ENCODE measurements around the gene MPG. TPM values are rescaled to one million over a fixed set of nuclear protein-coding genes. Genes with fewer than 3 reads are reported as not detected.

Gene MPG
- total and polyA plus RNA-seq, 12 donors = 32.2 to 88.5 (median 41.1) TPM

DNA sequence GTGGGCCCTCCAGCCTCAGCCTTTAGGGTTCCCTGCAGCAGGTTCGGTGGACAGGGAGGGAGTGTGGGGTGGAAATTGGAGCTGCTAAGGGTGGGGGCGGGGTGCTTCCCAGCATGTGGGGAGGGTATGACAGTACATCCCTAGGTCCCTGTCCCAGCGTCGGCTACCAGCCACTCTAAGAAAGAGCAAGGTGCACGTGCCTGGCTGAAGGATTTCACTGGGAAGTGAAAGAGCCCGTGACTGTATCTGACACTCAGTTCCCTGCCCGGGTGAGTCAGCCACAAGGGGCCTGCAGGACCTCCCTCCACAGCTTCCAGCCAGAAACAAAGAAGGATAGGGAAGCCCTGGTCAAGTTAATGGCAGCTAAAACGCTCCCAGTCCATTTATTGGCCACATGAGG lies 20.3 kb upstream of the MPG start:
- intact Hi-C loops (cut with DNase I) = no loop called here
- no peak for DNase-seq
- H3K4me1 ChIP-seq = peaks cover 0 to 12% (median 9%) of the 10 kb centered on the region in 9 donors
- TF ChIP-seq, protein P1, sequence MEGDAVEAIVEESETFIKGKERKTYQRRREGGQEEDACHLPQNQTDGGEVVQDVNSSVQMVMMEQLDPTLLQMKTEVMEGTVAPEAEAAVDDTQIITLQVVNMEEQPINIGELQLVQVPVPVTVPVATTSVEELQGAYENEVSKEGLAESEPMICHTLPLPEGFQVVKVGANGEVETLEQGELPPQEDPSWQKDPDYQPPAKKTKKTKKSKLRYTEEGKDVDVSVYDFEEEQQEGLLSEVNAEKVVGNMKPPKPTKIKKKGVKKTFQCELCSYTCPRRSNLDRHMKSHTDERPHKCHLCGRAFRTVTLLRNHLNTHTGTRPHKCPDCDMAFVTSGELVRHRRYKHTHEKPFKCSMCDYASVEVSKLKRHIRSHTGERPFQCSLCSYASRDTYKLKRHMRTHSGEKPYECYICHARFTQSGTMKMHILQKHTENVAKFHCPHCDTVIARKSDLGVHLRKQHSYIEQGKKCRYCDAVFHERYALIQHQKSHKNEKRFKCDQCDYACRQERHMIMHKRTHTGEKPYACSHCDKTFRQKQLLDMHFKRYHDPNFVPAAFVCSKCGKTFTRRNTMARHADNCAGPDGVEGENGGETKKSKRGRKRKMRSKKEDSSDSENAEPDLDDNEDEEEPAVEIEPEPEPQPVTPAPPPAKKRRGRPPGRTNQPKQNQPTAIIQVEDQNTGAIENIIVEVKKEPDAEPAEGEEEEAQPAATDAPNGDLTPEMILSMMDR (IDR thresholded peaks at IDR 0.05) = no peak
- no peak for ATAC-seq
- H3K27me3 ChIP-seq = no peaks in the 10 kb centered on the region
- 72 to 74% methylated on average over 8 of the region's 8 CpGs for WGBS, 2 donors
- H3K27ac ChIP-seq = no peak overlapping the region
- no peaks in the 10 kb centered on the region for H3K9me3 ChIP-seq
- H3K36me3 ChIP-seq = peaks cover under 1 to 77% (median 50%) of the 10 kb centered on the region in 9 donors
- no peak overlapping the region for H3K4me3 ChIP-seq

DNA sequence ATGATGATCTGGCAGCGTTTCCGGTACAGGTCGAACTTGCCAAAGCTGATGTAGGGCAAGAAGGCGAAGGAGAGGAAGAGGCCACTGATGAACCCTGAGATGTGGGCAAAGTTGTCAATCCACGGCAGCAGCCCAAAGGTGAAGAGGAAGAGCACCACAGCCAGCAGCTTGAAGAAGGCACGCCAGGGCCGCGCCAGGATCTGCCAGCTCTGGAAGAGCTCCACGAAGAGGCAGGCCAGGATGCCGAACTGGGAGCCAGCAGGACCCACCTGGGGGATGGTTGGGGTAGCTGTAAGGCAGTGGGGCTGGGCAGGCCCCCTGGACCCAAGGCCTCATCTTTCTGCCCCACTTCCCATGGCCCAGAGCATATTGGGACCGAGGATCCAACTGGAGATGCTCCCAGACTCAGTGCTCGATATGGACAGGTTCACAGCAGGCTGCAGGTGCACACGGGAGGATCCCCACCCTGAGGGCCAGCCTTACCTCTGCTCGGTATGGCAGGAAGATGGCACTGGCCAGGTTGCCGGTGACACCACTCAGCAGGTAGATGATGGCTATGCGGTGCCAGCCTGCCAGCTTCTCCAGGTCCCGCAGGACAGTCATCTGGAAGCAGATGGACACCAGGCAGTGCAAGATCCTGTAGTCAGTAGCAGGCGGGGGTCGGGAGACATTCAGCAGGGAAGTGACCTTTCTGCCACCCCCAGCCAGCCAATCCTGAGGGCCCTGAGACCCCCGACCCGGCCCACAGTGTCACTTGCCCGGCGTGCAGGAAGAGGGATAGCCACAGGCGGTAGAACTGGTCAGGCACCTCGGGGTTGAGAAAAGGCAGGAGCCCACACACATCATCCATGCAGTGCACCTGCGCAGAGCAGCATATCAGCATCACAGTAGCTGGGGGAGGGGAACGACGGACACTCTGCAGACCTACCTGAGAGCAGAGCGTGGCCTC lies 19.3 kb upstream of the MPG start:
- TF ChIP-seq, protein P1 (IDR thresholded peaks at IDR 0.05) = no peak
- 88 to 93% methylated on average over 29 of the region's 29 CpGs for WGBS, 2 donors
- H3K9me3 ChIP-seq = no peaks in the 10 kb centered on the region
- peaks cover 4 to 87% (median 60%) of the 10 kb centered on the region in 9 donors for H3K36me3 ChIP-seq
- H3K4me1 ChIP-seq = peaks cover 0 to 8% (median 6%) of the 10 kb centered on the region in 9 donors
- H3K27me3 ChIP-seq = no peaks in the 10 kb centered on the region
- H3K27ac ChIP-seq = no peak overlapping the region
- H3K4me3 ChIP-seq = no peak overlapping the region
- no peak for DNase-seq
- intact Hi-C loops (cut with DNase I) = no loop called here
- ATAC-seq = no peak

DNA sequence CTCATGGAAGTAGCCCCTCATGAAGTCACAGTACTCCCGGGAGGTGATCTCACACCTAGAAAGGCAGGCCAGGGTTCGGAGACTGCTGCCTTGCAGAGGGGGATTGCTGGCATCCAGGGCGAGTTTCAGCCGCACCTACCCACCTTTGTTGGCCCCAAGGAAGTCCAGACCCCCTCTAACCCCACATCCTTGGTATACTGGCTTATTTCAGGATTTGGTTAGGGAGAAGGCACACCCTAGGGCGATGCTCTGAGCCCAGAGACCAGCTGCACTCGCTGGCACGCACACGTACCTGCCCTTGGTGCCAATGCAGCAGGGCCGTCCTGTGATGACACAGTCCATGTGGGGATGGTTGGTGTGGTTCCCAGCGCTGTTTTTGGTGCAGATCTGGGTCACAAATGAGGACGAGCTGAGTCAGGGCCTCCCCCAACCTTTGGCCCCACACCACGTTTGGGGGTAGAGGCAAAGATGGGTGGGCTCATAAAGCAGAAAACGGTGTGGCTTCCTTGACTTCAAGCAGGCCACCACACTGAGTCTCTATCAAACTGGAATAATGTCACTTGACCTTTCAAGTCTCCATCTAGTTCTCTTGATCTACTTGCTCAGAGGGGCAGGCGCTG lies 18.5 kb upstream of the MPG start:
- WGBS, 2 donors = 91 to 92% methylated on average over 14 of the region's 14 CpGs
- H3K4me1 ChIP-seq = peaks cover 0 to 2% (median 0%) of the 10 kb centered on the region in 9 donors
- H3K27me3 ChIP-seq = no peaks in the 10 kb centered on the region
- TF ChIP-seq, protein P1 (IDR thresholded peaks at IDR 0.05) = no peak
- H3K27ac ChIP-seq = no peak overlapping the region
- H3K4me3 ChIP-seq = no peak overlapping the region
- DNase-seq (no peak), ATAC-seq (no peak)
- intact Hi-C loops (cut with DNase I) = no loop called here
- H3K9me3 ChIP-seq = no peaks in the 10 kb centered on the region
- peaks cover 4 to 95% (median 67%) of the 10 kb centered on the region in 9 donors for H3K36me3 ChIP-seq

DNA sequence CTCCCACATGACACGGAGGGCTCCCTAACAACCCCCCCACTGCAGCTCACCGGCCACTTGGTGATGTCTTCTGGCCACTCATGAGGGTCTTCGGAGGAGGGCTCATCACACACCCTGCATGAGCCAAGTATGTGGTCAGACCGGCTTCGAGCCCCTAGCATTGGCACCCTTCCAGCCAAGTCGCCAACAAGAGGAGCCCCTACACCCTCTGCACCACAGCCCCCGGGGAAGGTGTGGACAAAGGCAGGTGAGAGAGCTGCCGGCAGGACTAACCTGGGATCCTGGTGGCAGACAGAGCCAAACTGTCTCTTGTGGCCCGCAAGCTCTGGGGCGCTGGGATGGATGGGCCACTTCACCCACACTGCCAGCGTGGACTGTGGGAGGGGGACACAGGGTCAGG lies 17.9 kb upstream of the MPG start:
- Histone ChIP-seq H3K4me1 (peaks cover 0 to 2% (median 0%) of the 10 kb centered on the region in 9 donors), H3K36me3 (peaks cover 4 to 100% (median 69%) of the 10 kb centered on the region in 9 donors), H3K9me3 (no peaks in the 10 kb centered on the region), H3K4me3 (no peak overlapping the region), H3K27me3 (no peaks in the 10 kb centered on the region), H3K27ac (no peak overlapping the region)
- intact Hi-C loops (cut with DNase I) = no loop called here
- ATAC-seq (no peak), DNase-seq (no peak)
- TF ChIP-seq, protein P1 (IDR thresholded peaks at IDR 0.05) = no peak
- 86 to 88% methylated on average over 11 of the region's 11 CpGs for WGBS, 2 donors
